Hepatocyte (in vitro differentiated cells): Measurements from ENCODE around the gene TNFRSF12A. TPM values are rescaled to one million over a fixed set of nuclear protein-coding genes. Genes with fewer than 3 reads are reported as not detected.

ENCODE experiments used
- DNase-seq: peaks from one replicate; pipeline ENCODE4 v3.0.0-alpha.2; 2016; ENCODE audit warnings: low spot score
- H2AFZ ChIP-seq: fragments of 200-600 bp; sonication (generic); 2 replicates; pipeline ENCODE4 v1.6.0; 2016; ENCODE audit warnings: antibody characterized with exemption, mild to moderate bottlenecking
- H3K27ac ChIP-seq: fragments of 200-600 bp; sonication (generic); 2 replicates; pipeline ENCODE4 v1.5.1; 2016; ENCODE audit warnings: mild to moderate bottlenecking
- H3K27me3 ChIP-seq: fragments of 200-600 bp; sonication (generic); 2 replicates; pipeline ENCODE4 v1.6.1; 2016
- H3K36me3 ChIP-seq: fragments of 200-600 bp; sonication (generic); replicated peaks from 2 replicates; pipeline ENCODE4 v1.5.1; 2016; ENCODE audit warnings: low read depth; ENCODE audit not compliant: insufficient read depth
- H3K4me1 ChIP-seq: fragments of 200-600 bp; sonication (generic); 2 replicates; pipeline ENCODE4 v1.5.1; 2016; ENCODE audit warnings: mild to moderate bottlenecking, moderate library complexity; ENCODE audit not compliant: insufficient read depth
- H3K4me2 ChIP-seq: fragments of 200-600 bp; sonication (generic); 2 replicates; pipeline ENCODE4 v1.6.0; 2016
- H3K4me3 ChIP-seq: fragments of 200-600 bp; sonication (generic); 2 replicates; pipeline ENCODE4 v1.5.1; 2016; ENCODE audit warnings: mild to moderate bottlenecking
- H3K79me2 ChIP-seq: fragments of 200-600 bp; sonication (generic); 2 replicates; pipeline ENCODE4 v1.6.0; 2017; ENCODE audit warnings: mild to moderate bottlenecking
- H3K9me2 ChIP-seq: fragments of 200-600 bp; sonication (generic); replicated peaks from 2 replicates; pipeline ENCODE4 v1.6.0; 2017; ENCODE audit warnings: mild to moderate bottlenecking; ENCODE audit not compliant: insufficient read depth
- H3K9me3 ChIP-seq: fragments of 200-600 bp; sonication (generic); 2 replicates; pipeline ENCODE4 v1.5.1; 2016; ENCODE audit warnings: low read depth, mild to moderate bottlenecking
- H4K20me1 ChIP-seq: fragments of 200-600 bp; sonication (generic); 2 replicates; pipeline ENCODE4 v1.6.0; 2016; ENCODE audit warnings: mild to moderate bottlenecking; ENCODE audit not compliant: insufficient read depth, poor library complexity, severe bottlenecking
- CTCF ChIP-seq: fragments of 200-600 bp; sonication (generic); IDR thresholded peaks from 2 replicates; pipeline ENCODE4 v1.5.1; 2016; ENCODE audit warnings: antibody characterized with exemption, mild to moderate bottlenecking; ENCODE audit not compliant: poor library complexity
- EZH2 ChIP-seq: fragments of 200-600 bp; sonication (generic); IDR thresholded peaks from 2 replicates; pipeline ENCODE4 v1.6.1; 2016; ENCODE audit warnings: antibody characterized with exemption, mild to moderate bottlenecking, borderline replicate concordance
- EZH2phosphoT487 ChIP-seq: fragments of 200-600 bp; sonication (generic); IDR thresholded peaks from one replicate; pipeline ENCODE4 v1.6.1; 2018; ENCODE audit warnings: antibody characterized with exemption, mild to moderate bottlenecking, low read depth, moderate library complexity; ENCODE audit not compliant: unreplicated experiment, severe bottlenecking
- WGBS: methylation state at CpG from one replicate; pipeline ENCODE4 v1.1.6; 2016; ENCODE audit warnings: low lambda C conversion rate; ENCODE audit errors: missing lambda C conversion rate; 5-methylcytosine and 5-hydroxymethylcytosine counted together
- polyA plus RNA-seq: library from polyadenylated mRNA; unstranded; fragments of >200 nt; fragmentation: Nextera tagmentation; extraction: Ambion mirVana; gene quantifications from 2 replicates; pipeline ENCODE4 v1.2.1, GENCODE V29; 2016
- total RNA-seq: library from RNA; depleted of rRNA; stranded (reverse); fragments of >200 nt; gene quantifications from 2 replicates; pipeline ENCODE4 v1.2.3, GENCODE V29; 2014

Gene TNFRSF12A
- total and polyA plus RNA-seq, 2 experiments from 2014 or later = 127 to 385 TPM

- Histone ChIP-seq H3K4me3 (no peak overlapping the region), H4K20me1 (no peaks in the 10 kb centered on the region), H3K79me2 (no peaks in the 10 kb centered on the region), H3K4me2 (no peak overlapping the region), H3K9me2 (no peaks in the 10 kb centered on the region), H2AFZ (no peak overlapping the region), H3K36me3 (no peaks in the 10 kb centered on the region), H3K9me3 (no peaks in the 10 kb centered on the region), H3K4me1 (peaks cover 6% of the 10 kb centered on the region), H3K27me3 (no peaks in the 10 kb centered on the region), H3K27ac (no peak overlapping the region)
- no peak for TF ChIP-seq EZH2
- TF ChIP-seq EZH2phosphoT487 = no peak
- no peak for TF ChIP-seq CTCF
- DNase-seq = no peak
- WGBS = 52% methylated on average over 7 of the region's 8 CpGs
Observed at GRCh38 chr16:2988590-2989099, 31.5 kb upstream of the TNFRSF12A start.

- H3K79me2 ChIP-seq = no peaks in the 10 kb centered on the region
- DNase-seq = no peak
- H3K4me1 ChIP-seq = peaks cover 6% of the 10 kb centered on the region
- no peaks in the 10 kb centered on the region for H3K9me3 ChIP-seq
- no peaks in the 10 kb centered on the region for H3K9me2 ChIP-seq
- H3K27me3 ChIP-seq = no peaks in the 10 kb centered on the region
- WGBS = 59% methylated on average over 10 of the region's 10 CpGs
- H3K4me3 ChIP-seq = no peak overlapping the region
- H3K36me3 ChIP-seq = no peaks in the 10 kb centered on the region
- TF ChIP-seq EZH2 (no peak), CTCF (no peak), EZH2phosphoT487 (no peak)
- no peak overlapping the region for H2AFZ ChIP-seq
- H3K27ac ChIP-seq = no peak overlapping the region
- no peak overlapping the region for H3K4me2 ChIP-seq
- no peaks in the 10 kb centered on the region for H4K20me1 ChIP-seq
Observed at GRCh38 chr16:2990891-2991290, 29.3 kb upstream of the TNFRSF12A start.

GRCh38 chr16:2991566-2992261 is 28.5 kb upstream of the TNFRSF12A start:
- peaks cover 6% of the 10 kb centered on the region for H3K4me1 ChIP-seq
- no peaks in the 10 kb centered on the region for H3K27me3 ChIP-seq
- no peaks in the 10 kb centered on the region for H3K9me2 ChIP-seq
- H3K9me3 ChIP-seq = no peaks in the 10 kb centered on the region
- no peak for TF ChIP-seq CTCF
- no peak for TF ChIP-seq EZH2phosphoT487
- no peak for TF ChIP-seq EZH2
- DNase-seq = no peak
- no peak overlapping the region for H2AFZ ChIP-seq
- no peak overlapping the region for H3K4me3 ChIP-seq
- 98% methylated on average over 12 of the region's 12 CpGs for WGBS
- no peaks in the 10 kb centered on the region for H3K79me2 ChIP-seq
- H4K20me1 ChIP-seq = no peaks in the 10 kb centered on the region
- no peaks in the 10 kb centered on the region for H3K36me3 ChIP-seq
- no peak overlapping the region for H3K4me2 ChIP-seq
- no peak overlapping the region for H3K27ac ChIP-seq
